Omental fat pad (tissue), 4 donors: ENCODE data around the gene KLRF1. TPM values are rescaled to one million over a fixed set of nuclear protein-coding genes. Genes with fewer than 3 reads are reported as not detected.
"Not testable (repeated sequence)": the region's sequence is repeated elsewhere in the genome, so short reads cannot be mapped to it uniquely, and the experiment has no call there.

Experiments
- ATAC-seq: fragments of 150-250 bp; one replicate; pipeline ENCODE4 v1.9.1; 2016; ENCODE audit warnings: mild to moderate bottlenecking, moderate library complexity; ENCODE audit not compliant: low FRiP score
- DNase-seq: peaks from one replicate; pipeline ENCODE4 v3.0.0-alpha.2; 2019; ENCODE audit warnings: low spot score
- total RNA-seq, 4 donors: library from RNA; depleted of rRNA; stranded (reverse); fragments of >200 nt; gene quantifications; one replicate each; pipeline ENCODE4 v1.1.0, GENCODE V29; 2016
- TF ChIP-seq, protein P1 (sequence below), 3 donors: fragments of 450-650 bp; IDR thresholded peaks; one replicate each; pipeline ENCODE4 v1.5.1; 2016 to 2017; ENCODE audit warnings: antibody characterized with exemption in 3 of 3, mild to moderate bottlenecking in 3 of 3, moderate library complexity in 2 of 3

The KLRF1 gene
- total RNA-seq, 4 donors from 2014 or later: 0.46 TPM; not detected in 3

DNA sequence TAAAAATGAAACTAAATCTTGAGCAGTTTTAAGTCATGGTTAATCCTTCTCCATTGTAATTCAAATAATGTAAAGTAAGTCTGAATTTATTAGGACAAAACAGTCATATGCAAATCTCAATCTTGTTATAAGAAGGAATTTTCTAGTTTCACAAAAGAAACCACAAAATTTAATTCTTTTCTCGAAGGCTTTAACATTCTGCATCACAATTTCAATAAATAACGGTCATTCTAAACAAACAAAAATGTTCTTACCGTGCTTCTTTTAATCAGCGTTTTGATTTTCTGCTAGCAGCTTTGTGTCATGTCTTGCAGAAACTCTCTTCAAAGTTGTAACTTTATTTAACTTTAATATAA is 41.6 kb downstream of the KLRF1 start:
- DNase-seq: no peak
- no peak for ATAC-seq
- TF ChIP-seq, protein P1, sequence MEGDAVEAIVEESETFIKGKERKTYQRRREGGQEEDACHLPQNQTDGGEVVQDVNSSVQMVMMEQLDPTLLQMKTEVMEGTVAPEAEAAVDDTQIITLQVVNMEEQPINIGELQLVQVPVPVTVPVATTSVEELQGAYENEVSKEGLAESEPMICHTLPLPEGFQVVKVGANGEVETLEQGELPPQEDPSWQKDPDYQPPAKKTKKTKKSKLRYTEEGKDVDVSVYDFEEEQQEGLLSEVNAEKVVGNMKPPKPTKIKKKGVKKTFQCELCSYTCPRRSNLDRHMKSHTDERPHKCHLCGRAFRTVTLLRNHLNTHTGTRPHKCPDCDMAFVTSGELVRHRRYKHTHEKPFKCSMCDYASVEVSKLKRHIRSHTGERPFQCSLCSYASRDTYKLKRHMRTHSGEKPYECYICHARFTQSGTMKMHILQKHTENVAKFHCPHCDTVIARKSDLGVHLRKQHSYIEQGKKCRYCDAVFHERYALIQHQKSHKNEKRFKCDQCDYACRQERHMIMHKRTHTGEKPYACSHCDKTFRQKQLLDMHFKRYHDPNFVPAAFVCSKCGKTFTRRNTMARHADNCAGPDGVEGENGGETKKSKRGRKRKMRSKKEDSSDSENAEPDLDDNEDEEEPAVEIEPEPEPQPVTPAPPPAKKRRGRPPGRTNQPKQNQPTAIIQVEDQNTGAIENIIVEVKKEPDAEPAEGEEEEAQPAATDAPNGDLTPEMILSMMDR (IDR thresholded peaks at IDR 0.05): no peak

DNA sequence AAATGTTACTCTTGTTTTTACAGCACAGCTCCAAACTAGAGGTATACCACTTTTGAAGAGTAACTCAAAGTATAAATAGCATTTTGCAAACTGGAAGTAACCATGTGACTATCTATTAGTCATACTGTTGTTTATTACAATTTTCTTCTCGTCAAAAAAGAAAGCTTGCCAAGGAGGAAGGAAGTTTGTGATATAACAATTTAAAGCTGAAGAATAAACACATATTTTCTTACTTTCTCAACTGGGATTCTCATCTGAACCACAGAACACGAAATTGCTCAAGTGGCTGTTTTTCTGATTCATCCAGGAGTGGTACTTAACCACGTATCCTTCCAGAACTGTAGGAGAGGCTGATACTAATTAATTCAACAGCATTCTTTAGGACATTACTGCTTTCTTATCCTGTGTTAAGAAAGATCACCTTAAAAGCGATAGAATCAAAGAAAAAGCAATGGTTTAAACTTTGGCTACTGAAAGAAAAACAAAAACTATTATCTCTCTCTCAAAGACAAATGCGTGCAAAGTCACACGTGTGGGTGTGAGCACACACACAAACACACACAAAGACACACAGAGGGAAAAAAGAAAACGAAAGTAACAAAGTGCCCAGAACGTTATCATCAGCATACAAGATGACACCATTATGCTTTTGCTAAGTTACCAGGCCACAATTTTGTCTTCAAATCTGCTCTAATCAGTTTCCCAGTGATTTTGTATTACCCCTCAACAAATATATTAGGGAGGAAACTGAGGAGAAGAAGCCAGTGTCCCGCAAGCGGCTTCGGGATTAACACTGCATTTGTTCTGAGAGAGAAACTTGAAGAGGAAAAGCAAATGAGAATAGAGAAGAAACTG is 42.3 kb downstream of the KLRF1 start, which contains the start of gene CLEC2B:
Gene CLEC2B (minus strand): TSS at position 48 of the 855 bp plus-strand sequence.
- TF ChIP-seq, protein P1 (IDR thresholded peaks at IDR 0.05): no peak
- ATAC-seq (peak; percentile 93), DNase-seq (no peak)

DNA sequence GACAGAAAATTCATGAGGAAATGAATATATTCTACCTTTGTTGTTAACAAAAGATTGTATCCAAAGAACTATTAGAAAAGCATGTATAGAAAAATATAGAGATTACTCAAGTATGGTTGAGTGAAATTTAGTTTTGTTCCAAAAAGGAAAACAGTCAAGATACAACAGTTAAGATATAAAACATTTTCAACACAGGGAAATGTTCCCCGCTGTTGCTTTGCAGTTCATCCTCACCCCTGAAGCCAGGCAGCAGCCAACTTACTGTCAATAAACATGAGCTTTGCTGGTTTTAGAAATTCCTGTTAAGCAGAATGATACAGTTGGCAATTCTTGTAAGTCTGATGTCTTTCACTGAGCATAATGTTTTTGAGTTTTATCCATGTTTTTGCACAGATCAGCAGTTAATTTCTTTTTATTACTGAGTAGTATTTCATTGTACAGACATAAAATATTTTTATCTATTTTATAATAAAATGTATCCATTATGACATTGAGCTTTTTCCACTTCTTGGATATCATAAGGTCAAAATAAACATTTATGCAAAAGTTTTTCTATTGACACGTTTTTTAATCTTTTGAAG is 43.1 kb downstream of the KLRF1 start:
- DNase-seq (no peak), ATAC-seq (no peak)
- TF ChIP-seq, protein P1 (IDR thresholded peaks at IDR 0.05): no peak

DNA sequence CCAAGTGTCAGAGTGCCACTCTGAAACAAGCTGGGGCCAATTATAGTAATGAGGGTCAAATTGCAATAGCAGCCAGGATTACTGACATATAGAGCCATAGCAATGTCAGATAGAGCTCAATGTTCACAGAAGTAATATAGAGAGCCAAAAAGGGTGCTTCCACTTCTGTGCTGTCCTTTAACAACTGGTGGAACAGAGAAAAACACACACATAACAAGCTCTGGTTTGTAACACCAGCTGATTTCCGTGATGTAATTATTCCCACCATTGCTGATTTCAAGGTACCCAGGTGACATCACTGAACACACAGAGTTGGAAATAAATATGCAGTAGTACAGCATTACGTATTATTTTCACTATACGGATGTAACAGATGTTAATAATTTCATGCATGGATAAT is 44.9 kb downstream of the KLRF1 start:
- TF ChIP-seq, protein P1 (IDR thresholded peaks at IDR 0.05): no peak
- ATAC-seq (no peak), DNase-seq (no peak)

DNA sequence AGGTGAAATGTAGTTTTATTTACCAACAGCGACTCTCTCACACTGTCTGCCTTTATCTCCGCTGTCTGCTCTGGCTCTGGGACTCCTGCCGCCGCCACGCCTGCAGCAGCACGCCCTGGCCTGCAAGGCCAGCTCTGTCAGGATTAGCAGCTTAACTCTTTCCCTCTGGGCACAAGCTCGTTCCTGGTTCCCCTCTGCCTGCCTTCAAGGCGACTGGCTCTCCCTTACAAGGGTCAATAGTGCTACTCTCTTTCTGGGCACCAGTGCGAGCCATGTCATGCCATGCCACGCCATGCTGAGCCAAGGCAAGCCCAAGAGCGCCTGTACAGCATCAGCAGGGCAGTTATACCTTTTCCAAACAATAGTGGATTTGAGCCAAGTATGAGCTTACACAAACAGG is 45.5 kb downstream of the KLRF1 start:
- ATAC-seq (no peak), DNase-seq (no peak)
- TF ChIP-seq, protein P1 (IDR thresholded peaks at IDR 0.05): no peak

DNA sequence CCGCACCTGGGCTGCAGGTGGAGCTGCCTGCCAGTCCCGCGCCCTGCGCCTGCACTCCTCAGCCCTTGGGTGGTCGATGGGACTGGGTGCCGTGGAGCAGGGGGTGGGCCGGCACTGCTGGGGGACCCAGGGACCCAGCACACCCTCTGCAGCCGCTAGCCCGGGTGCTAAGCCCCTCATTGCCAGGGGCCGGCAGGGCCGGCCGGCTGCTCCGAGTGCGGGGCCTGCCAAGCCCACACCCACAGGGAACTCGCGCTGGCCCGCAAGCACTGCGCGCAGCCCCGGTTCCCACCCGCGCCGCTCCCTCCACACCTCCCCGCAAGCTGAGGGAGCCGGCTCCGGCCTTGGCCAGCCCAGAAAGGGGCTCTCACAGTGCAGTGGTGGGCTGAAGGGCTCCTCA is 48.8 kb downstream of the KLRF1 start:
- ATAC-seq, DNase-seq: not testable (repeated sequence)

DNA sequence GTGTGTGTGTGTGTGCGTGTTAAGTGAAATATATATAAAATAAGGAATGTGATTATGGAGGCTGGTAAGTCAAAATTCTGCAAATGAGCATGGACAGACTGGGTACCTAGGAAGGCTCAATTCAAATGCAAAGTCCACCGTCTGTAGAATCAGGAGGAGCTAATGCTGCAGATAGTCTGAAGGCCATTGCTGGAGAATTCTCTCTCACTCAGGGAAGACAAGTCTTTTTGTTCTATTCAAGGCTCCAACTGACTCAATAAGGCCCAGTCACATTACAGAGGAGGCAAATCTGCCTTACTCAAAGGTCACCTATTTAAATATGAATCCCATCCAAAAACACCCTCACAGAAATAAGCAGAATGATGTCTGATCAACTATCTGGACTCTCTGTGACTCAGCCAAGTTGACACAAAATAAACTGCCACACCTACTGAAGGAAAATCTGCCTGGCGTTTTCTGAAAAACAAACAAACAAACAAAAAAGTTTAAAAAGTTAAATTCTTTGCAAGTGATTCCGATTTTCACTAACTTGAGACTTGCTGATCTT is 53.3 kb downstream of the KLRF1 start:
- TF ChIP-seq, protein P1 (IDR thresholded peaks at IDR 0.05): no peak
- ATAC-seq (no peak), DNase-seq (no peak)
